ENCODE data around the gene CSNK1A1.

DNA sequence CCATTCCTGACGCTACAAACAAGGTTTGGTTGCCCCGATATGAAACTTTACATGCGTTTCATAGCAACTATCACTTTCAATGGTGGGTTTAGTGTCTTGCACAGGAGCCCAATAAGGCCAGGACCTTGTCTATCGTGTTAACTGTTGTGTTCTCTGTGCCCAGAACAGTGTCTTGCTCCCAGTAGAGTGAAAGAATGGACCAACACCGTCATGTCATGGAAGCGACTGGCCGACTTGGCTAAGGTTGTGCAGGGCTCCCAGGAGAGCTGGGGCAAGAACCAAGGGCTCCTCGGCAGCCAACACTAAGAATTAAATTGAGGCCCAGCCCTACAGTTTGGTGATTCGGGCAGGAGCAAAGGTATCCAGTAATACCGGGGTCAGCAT, 29.6 kb upstream of the CSNK1A1 start:
- TF ChIP-seq YY1 (IDR thresholded peaks at IDR 0.05; ENCODE audit: low read depth), result no peak
- TF ChIP-seq, protein P1, sequence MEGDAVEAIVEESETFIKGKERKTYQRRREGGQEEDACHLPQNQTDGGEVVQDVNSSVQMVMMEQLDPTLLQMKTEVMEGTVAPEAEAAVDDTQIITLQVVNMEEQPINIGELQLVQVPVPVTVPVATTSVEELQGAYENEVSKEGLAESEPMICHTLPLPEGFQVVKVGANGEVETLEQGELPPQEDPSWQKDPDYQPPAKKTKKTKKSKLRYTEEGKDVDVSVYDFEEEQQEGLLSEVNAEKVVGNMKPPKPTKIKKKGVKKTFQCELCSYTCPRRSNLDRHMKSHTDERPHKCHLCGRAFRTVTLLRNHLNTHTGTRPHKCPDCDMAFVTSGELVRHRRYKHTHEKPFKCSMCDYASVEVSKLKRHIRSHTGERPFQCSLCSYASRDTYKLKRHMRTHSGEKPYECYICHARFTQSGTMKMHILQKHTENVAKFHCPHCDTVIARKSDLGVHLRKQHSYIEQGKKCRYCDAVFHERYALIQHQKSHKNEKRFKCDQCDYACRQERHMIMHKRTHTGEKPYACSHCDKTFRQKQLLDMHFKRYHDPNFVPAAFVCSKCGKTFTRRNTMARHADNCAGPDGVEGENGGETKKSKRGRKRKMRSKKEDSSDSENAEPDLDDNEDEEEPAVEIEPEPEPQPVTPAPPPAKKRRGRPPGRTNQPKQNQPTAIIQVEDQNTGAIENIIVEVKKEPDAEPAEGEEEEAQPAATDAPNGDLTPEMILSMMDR (IDR thresholded peaks at IDR 0.05), result no peak
- no peak for TF ChIP-seq POLR2AphosphoS5 (IDR thresholded peaks at IDR 0.05; ENCODE audit: low read depth, low read length)

Data from SK-N-SH (cell line).